GM12872 (cell line): ENCODE results near the gene CDS2.

ENCODE experiments used
- CTCF ChIP-seq: IDR thresholded peaks from 3 replicates; pipeline ENCODE4 v1.5.1; 2011; ENCODE audit warnings: low read depth, mild to moderate bottlenecking, low read length, moderate library complexity; ENCODE audit not compliant: insufficient read depth

CDS2 gene

DNA sequence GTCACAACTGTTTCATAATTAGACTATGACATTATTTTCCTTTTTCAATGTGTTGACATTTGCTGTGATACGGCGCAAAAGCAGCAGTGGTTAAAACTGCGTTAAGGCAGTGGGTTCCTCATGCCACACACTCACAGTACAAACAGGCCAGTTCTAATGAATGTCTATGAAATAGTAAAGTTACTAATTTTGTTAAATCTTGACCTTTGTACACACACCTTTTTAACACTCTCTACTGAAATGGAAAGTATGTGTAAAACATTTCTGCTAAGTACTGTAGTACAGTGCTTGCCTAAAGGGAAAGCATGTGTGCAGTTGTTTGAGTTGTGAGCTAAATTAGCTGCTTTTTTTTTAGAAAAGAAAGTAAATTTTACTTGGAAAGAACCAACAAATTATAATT is 60.3 kb downstream of the CDS2 start:
- TF ChIP-seq CTCF = no peak

GRCh38 chr20:5188736-5189135 is 61.9 kb downstream of the CDS2 start:
- TF ChIP-seq CTCF = no peak

GRCh38 chr20:5189917-5190316 is 63.1 kb downstream of the CDS2 start:
- no peak for TF ChIP-seq CTCF

GRCh38 chr20:5190444-5190843 is 63.6 kb downstream of the CDS2 start:
- no peak for TF ChIP-seq CTCF

DNA sequence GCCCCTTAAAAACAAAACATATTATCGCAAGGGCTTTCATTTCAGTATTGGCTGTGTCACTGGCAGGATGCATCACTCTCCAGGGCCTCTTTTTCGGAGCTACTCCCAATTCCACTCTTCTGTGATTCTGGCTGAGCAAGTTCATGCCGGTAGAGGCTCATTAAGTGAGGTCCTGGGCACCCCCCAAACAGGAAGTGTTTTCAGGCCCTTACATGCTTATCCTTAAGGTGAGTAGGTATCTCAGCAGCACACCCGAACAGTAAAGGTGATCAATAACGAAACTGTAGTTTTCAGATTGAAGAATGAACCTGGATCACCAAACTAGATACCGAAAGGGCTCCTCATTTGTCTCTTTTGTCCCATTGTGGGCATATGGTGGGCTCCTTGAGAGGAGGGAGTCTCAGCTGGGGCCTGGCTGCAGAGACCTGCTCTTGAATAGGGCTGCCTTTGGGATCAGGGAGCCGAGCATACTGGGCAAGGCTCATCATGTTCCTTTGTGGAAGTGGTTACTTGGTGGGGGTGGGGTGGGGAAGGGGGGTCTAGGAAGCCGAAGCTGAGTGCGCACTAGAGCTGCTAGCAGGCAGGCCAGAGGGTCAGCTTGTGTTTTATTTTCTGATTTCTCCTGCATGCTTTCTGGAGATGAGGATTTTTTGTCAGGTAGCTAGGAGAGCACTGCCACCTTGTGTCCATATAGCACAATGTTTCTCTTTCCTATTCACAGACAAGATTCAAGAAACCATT is 65.2 kb downstream of the CDS2 start:
- peak; percentile 72 for TF ChIP-seq CTCF

GRCh38 chr20:5192570-5193431 is 66.0 kb downstream of the CDS2 start:
- no peak for TF ChIP-seq CTCF

DNA sequence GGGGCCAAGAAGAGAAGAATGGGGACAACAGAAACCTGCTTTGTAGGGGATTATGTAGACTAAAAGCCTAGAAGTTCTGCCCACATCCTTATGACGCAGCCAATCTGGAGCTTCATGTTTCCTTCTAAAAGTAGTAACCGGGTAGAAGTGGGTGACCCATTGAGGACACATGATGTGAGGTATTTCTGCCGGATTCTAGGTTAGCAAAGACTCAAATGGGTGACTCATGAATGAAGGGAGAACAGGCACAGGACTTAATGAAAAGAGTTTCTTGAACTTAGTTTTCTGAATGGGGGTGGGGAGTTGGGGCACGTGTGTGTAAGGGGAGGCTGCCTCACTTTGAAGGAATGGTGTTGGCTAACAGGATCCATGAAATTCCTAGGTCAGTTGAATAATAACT is 68.8 kb downstream of the CDS2 start:
- TF ChIP-seq CTCF = no peak
